Mononuclear cell (primary cell): ENCODE data around the gene TNRC18. TPM values are rescaled to one million over a fixed set of nuclear protein-coding genes. Genes with fewer than 3 reads are reported as not detected.
"Not testable (repeated sequence)": the region's sequence is repeated elsewhere in the genome, so short reads cannot be mapped to it uniquely, and the experiment has no call there.

Experiments
- H3K27me3 ChIP-seq: 2 replicates; pipeline ENCODE4 v1.6.0; 2011; ENCODE audit warnings: low read length, control low read depth; ENCODE audit not compliant: insufficient read depth
- H3K4me1 ChIP-seq: 2 replicates; pipeline ENCODE4 v1.5.1; 2011; ENCODE audit warnings: mild to moderate bottlenecking, low read length, control low read depth; ENCODE audit not compliant: insufficient read depth
- H3K4me3 ChIP-seq: 2 replicates; pipeline ENCODE4 v1.5.1; 2011; ENCODE audit warnings: mild to moderate bottlenecking, low read length, moderate library complexity
- H3K9me3 ChIP-seq: 2 replicates; pipeline ENCODE4 v1.5.1; 2011; ENCODE audit warnings: low read depth, mild to moderate bottlenecking, control low read depth, low read length
- total RNA-seq: library from RNA; depleted of rRNA; stranded (reverse); fragments of >200 nt; gene quantifications from one replicate; pipeline ENCODE4 v1.2.3, GENCODE V29; 2012

Gene TNRC18
- total RNA-seq, 1 donor, result 42.4 TPM

DNA sequence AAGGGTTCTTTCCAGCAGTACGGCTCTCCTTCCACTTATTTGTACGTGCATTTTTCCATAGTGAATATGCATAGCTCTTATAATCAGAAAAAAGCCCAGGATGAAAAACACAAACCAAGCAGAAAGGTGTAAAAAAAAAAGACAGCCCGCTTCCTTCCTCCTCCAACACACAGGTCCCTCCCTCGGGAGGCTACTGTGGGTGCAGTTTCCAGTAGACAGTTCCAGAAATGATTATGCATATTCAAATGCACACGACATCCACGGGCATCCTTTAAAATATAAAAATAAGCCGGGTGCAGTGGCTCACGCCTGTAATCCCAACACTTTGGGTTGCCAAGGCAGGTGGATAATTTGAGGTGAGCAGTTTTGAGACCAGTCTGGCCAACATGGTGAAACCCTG lies 59.9 kb downstream of the TNRC18 start:
- Histone ChIP-seq H3K27me3 (no peaks in the 10 kb centered on the region), H3K4me1 (peaks cover 11% of the 10 kb centered on the region), H3K4me3 (no peak overlapping the region), H3K9me3 (no peaks in the 10 kb centered on the region)

DNA sequence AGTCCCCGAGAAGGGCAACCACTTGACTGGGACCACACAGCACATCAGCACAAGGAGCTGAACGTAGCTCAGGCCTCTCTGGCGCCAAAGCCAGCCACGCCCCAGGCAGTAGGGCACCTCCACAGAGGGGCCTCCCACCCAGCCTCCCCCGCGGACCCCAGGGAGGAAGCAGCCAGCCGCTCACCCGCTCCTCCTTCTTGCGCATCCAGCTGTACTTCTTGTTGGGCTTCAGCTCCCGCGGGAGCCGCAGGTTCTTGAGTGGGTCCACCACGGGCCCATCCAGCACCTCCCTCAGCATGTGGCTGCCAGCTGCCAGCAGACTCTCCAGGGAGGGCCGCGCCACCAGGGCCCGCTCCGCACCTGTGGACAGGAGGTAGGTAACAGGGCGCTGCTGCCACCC lies 61.2 kb downstream of the TNRC18 start:
- peaks cover 11% of the 10 kb centered on the region for H3K4me1 ChIP-seq

DNA sequence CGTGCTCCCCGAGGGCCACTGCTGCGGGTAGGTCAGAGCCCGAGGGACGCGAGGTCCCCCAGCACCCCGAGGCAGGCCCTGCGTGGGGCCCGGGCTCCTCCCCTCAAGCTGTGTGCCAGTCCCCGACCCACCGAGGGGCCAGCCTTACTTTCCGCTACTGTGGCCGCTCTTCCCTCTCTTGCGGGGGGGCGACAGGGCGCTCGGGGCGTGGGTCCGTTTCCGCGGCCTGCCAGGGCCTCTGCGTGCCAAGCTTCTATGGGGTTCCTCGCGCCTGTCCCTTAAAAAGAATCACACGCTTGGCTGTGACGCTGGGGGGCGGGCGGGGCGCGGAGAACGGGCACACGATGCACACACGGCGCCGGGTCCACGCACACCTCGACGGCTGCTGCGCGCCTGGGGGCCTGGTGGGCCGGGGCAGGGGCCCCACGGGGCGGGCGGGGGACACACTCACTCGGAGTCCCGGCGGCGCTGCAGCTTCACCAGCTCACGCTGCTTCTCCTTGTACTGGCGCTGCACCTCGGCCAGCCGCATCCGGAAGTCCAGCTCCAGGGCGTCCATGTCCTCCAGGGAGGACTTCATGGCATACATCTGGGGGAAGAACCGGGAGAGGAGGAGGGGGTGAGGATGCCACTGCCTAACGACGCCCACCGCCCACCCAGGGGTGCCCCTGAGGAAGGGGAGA lies 62.0 kb downstream of the TNRC18 start:
- H3K4me1 ChIP-seq, result peaks cover 11% of the 10 kb centered on the region
- H3K27me3 ChIP-seq, result no peaks in the 10 kb centered on the region
- no peaks in the 10 kb centered on the region for H3K9me3 ChIP-seq
- no peak overlapping the region for H3K4me3 ChIP-seq

More for the DNA sequence above, 61.2 kb downstream of the TNRC18 start:
- Histone ChIP-seq H3K27me3 (no peaks in the 10 kb centered on the region), H3K4me3 (no peak overlapping the region), H3K9me3 (no peaks in the 10 kb centered on the region)

DNA sequence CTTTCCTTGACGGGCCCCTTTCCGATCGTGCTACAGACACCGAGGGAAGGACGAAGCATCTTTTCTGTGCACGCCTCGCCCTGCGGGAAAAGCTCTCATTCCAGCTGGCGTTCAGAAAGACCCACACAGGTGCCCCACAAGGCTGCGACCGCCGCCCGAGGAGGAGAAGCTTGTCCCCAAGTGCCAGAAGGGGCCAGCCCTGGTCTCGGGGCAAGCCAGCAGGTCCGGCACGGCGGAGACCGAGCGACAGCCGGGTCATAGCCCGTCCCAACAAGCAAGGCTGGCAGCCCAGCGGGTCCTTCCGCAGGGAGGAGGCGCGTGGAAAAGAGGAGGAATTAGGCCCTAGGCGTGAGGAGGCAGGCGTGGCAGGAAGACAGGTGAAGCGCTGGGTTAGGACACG lies 62.7 kb downstream of the TNRC18 start:
- H3K4me1 ChIP-seq, result peaks cover 8% of the 10 kb centered on the region
- H3K4me3 ChIP-seq, result no peak overlapping the region
- no peaks in the 10 kb centered on the region for H3K27me3 ChIP-seq
- no peaks in the 10 kb centered on the region for H3K9me3 ChIP-seq

DNA sequence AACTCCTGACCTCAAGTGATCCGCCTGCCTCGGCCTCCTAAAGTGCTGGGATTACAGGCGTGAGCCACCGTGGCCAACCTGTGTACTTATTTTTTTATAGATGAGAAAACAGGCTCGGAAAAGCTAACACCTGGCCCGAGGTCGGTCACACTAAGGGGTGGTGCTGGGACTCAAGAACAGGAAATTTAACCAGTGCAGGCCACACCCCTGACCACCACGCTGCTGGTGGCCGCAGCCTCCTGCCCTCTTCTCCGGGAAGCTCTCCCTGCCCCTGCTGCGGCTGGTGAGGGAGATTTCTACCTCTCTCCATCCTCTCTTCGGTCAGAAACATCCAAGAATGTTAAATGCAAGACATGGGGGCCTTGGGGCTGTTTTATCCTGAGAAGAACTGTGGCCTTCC lies 63.2 kb downstream of the TNRC18 start:
- no peaks in the 10 kb centered on the region for H3K27me3 ChIP-seq
- no peak overlapping the region for H3K4me3 ChIP-seq
- peaks cover 8% of the 10 kb centered on the region for H3K4me1 ChIP-seq
- no peaks in the 10 kb centered on the region for H3K9me3 ChIP-seq

DNA sequence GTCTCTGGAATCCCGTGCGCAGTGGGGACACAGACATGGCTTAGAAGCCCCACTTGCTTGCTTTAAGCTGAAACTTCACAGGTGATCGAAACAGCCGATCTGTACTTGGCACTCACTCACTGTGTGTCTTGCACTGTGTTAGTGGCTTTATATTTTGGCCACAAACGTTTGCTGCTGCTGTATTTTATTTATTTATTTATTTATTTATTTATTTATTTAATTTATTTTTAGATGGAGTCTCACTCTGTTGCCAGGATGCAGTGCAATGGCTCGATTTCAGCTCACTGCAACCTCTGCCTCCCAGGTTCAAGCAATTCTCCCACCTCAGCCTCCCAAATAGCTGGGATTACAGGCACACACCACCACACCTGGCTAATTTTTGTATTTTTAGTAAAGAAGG lies 63.6 kb downstream of the TNRC18 start:
- H3K27me3 ChIP-seq, H3K4me1 ChIP-seq, H3K9me3 ChIP-seq, H3K4me3 ChIP-seq: not testable (repeated sequence)

DNA sequence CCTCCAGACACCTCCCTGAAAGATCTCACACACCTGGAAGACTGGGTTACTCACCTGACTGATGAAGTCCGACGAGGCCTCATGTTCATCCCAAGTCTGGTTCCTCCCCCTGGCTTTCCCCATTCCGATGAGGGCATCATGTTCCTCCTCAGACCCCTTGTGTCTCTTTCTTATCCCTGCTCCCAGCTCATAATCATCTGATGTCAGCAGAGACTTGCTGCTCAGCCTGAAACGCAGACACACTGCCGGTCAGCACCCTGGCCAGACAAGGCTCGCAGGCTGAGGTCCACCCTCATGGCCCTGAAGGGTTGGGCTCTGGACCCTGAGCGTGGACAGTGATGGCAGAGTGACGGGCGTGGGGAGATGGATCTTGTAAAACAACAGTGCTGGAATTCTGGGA lies 64.3 kb downstream of the TNRC18 start:
- no peaks in the 10 kb centered on the region for H3K9me3 ChIP-seq
- no peak overlapping the region for H3K4me3 ChIP-seq
- H3K27me3 ChIP-seq, result no peaks in the 10 kb centered on the region
- H3K4me1 ChIP-seq, result peaks cover 8% of the 10 kb centered on the region

DNA sequence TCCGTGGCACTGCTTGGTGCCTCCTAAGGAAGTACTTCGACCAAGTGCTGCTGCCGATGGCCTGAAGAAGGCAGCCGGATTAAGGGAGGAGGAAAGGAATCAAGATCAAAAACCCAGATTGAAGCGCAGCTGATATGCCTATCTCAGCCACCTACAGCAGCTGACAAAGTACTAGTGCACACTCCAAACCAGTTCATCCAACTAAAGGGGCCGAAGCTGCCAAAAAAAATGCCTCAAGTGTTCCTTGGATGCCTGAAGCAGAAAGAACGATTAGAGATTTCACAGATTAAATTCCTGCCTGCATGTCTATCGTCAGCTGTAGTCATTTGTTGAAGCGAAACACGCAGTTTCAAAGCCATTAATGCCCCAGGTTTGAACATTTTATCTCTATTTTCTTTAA lies 65.7 kb downstream of the TNRC18 start:
- Histone ChIP-seq H3K27me3 (no peaks in the 10 kb centered on the region), H3K4me3 (no peak overlapping the region), H3K4me1 (no peaks in the 10 kb centered on the region), H3K9me3 (no peaks in the 10 kb centered on the region)

DNA sequence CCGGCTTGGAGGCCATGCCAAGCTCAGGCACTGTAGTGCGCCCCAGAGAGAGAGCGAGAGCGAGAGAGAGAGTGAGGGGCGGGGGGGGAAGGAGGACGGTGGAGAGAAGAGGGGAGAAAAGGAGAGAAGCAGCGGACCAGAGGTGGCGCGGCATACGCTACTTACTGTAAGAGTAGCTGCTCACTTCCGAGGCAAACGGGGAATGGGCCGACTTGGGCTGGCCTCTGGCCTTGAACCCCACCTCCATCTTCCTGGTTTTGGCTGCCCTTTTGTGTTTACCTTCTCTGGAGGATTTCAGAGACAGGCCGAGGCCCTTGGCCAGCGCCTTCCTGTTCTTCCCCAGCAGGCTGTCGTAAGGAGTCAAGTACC lies 66.9 kb downstream of the TNRC18 start:
- no peaks in the 10 kb centered on the region for H3K4me1 ChIP-seq
- no peak overlapping the region for H3K4me3 ChIP-seq
- H3K27me3 ChIP-seq, result no peaks in the 10 kb centered on the region
- H3K9me3 ChIP-seq, result no peaks in the 10 kb centered on the region

DNA sequence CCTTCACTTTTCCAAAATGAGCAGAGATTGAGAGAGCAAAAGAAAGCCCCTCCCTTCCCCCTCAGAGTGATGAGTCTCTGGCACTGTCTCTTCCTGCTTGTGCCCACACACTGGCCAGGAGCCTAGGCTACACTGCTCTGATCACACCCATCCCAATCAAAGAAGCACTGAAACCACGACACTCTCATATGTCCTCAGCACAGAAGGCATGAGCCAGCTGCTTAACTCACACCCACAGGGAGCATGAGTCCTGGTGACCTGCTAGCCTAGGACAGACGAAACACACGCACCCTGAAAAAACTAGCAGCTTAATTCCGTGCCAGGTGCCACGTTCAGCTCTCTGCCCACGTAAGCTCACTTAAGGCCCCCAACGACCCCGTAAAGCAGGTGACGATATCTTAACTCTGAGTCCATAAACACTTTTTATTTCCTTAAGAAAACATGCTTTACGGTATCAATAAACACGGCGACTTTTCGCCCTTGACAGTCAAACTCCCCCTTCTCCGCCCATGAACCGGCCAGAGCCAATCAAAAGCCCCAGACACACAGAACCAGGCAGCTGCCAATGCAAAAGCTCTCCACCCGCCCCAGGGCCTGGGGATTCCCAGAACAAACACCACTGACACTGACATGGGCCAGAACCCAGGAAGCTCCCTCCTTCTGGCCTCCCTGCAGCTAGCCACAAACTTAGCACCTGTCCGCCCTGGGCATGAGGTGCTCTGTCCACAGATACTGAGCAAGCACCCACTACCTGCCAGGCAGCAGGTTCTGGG lies 69.0 kb downstream of the TNRC18 start:
- H3K27me3 ChIP-seq, result no peaks in the 10 kb centered on the region
- H3K4me1 ChIP-seq, result no peaks in the 10 kb centered on the region

DNA sequence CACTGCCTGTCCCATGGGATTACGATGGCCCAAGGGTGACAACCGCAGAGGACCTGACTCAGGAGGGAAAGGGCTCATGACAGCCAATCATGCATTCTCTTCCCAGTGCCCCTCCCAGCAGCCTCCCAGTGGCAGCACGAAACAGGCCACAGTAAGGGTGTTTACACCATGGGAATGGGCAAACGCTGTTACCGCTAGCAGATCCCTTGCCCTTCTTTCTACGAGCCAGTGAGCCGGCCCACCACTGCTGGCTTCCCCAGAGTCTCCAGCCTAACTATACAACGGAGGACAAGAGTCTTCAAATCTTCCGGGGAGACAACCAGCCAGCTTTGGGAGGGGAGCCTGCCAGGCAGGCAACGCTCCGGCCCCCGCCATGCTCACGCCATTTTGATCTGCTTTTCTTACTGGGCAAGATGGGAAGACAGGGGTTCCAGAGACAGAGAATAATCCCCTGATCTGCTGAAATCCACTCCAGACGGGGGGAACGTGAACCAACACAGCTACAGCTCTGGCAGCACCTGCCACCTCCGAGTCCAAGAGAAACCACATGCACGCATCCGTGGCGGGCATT lies 71.1 kb downstream of the TNRC18 start:
- Histone ChIP-seq H3K9me3 (no peaks in the 10 kb centered on the region), H3K4me3 (no peak overlapping the region), H3K27me3 (no peaks in the 10 kb centered on the region), H3K4me1 (no peaks in the 10 kb centered on the region)

More for the DNA sequence above, 69.0 kb downstream of the TNRC18 start:
- H3K4me3 ChIP-seq, result no peak overlapping the region
- no peaks in the 10 kb centered on the region for H3K9me3 ChIP-seq

DNA sequence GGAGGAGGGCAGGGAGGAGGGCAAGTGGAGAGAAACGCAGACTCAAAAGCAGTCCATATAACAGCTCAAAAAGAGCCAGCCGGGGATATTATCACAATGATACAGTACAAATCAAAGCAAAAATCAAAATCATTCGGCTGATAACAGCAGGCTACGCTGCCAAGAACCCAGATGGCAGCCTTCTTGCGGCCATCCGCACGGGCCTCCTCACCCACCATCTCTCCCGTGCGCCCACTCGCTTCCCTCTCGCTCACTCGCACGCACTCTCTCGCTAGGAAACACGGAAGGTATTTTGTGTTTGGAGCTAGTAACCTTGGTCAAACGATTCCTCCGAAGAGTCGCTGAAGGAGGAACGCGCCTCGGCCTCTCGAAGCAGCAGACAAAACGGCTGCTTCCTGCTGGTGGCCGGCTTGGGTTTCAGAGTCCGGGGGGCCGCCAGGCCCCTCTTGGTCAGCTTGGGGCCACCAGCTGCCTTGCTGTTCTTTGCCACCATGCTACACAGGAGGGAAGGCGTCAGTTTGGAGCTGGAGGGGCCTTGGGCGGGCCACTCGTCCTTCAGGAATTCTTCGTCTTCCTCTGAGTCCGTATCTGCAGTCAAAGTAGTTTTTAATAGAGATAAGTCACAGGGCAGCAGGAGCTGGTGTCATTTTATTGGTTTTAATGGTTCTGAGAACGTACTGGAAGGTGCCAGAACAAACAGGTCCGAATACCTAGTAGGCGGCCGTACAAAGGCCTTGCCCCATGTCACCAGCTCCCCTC lies 71.9 kb downstream of the TNRC18 start:
- no peaks in the 10 kb centered on the region for H3K9me3 ChIP-seq

DNA sequence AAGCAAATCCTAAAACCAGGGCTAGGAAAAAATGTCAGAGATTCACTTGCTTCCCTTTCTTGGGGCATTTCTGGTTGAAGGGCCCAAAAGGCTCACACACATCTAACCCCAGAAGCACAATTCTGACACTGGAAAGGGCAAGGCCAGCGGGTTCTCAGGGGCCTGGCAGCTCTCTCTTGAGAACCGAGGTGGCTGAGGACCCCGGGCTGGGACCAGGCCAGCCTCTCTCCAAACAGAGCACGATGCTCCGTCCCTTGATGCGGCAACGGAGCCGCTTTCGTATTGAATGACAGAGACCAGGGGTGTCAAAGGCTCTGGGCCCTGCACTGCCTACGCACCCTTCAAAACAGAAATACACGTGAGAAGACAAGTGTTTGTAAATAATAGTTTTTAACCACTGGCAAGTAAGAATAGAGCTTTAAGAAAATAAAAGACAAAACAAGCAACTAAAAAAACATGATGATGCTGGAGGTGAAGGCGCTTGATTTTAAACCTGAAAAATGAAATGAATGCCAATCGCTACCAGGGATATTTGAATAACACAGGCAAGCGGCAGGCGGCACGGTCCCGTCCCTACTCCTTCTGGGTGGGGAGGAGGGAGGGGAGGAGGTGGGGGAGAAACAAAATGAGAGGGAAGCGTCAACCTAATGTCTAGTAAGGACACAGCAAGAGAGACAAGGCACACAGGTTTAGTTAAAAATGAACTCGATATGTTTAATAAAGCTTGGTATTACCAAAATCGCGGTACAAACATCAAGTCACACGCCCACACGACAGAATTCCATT lies 72.8 kb downstream of the TNRC18 start:
- H3K4me3 ChIP-seq, result no peak overlapping the region
- H3K27me3 ChIP-seq, result no peaks in the 10 kb centered on the region
- H3K4me1 ChIP-seq, result no peaks in the 10 kb centered on the region
- no peaks in the 10 kb centered on the region for H3K9me3 ChIP-seq

More for the DNA sequence above, 71.9 kb downstream of the TNRC18 start:
- Histone ChIP-seq H3K4me1 (no peaks in the 10 kb centered on the region), H3K27me3 (no peaks in the 10 kb centered on the region), H3K4me3 (no peak overlapping the region)

DNA sequence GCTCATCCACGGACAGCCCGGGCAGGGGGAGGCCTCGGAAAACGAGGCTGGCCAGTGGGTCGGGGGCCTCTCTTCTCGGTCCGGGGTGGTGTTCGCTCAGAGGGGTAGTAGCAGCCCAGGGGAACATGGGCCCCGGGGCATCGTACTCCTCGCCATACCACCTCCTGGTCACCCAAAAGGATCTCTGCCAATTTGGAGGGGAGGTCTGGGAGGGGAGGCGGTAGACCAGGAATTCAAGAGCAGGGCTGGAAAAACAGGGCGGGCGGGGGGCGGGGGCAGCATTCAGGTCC lies 73.5 kb downstream of the TNRC18 start:
- H3K4me3 ChIP-seq, result no peak overlapping the region
- H3K9me3 ChIP-seq, result no peaks in the 10 kb centered on the region
- no peaks in the 10 kb centered on the region for H3K27me3 ChIP-seq
- H3K4me1 ChIP-seq, result no peaks in the 10 kb centered on the region
